ENCODE measurements around the gene LHX8. TPM values are rescaled to one million over a fixed set of nuclear protein-coding genes. Genes with fewer than 3 reads are reported as not detected.

Gene LHX8
- not detected for total RNA-seq
- long read RNA-seq: 0 reads

- Histone ChIP-seq H3K4me1 (peaks cover 21% of the 10 kb centered on the region), H3K36me3 (no peaks in the 10 kb centered on the region), H3K4me3 (peak within 1 kb of the TSS; percentile 43), H3K9me3 (no peaks in the 10 kb centered on the region), H3K27ac (no peak within 1 kb of the TSS), H3K27me3 (ENCODE audit: low read depth) (peaks cover 100% of the 10 kb centered on the region)
- no peak for DNase-seq
- peak in 1 of 2 donors; percentile 4 for ATAC-seq
- no peak for TF ChIP-seq CTCF (IDR thresholded peaks at IDR 0.05)
- intact Hi-C loops (cut with DNase I): no loop called here
These were observed at the start of gene LHX8 for GRCh38 chr1:75133750-75134646. Gene LHX8, plus strand, starts transcription at chr1:75134388. Its CDS starts 2,227 bp downstream, at chr1:75136615.

- H3K4me3 ChIP-seq: no peak overlapping the region
- no peaks in the 10 kb centered on the region for H3K27me3 ChIP-seq (ENCODE audit: low read depth)
- ATAC-seq (no peak), DNase-seq (no peak)
- TF ChIP-seq CTCF (IDR thresholded peaks at IDR 0.05): no peak
- no peak overlapping the region for H3K27ac ChIP-seq
- H3K4me1 ChIP-seq: no peaks in the 10 kb centered on the region
- intact Hi-C loops (cut with DNase I): no loop called here
- H3K36me3 ChIP-seq: no peaks in the 10 kb centered on the region
- H3K9me3 ChIP-seq: no peaks in the 10 kb centered on the region
These were observed 48.3 kb upstream of the LHX8 start for GRCh38 chr1:75085931-75086330.

GRCh38 chr1:75087278-75087677, 46.9 kb upstream of the LHX8 start:
- ATAC-seq (no peak), DNase-seq (no peak)
- Histone ChIP-seq H3K27me3 (ENCODE audit: low read depth) (no peaks in the 10 kb centered on the region), H3K4me1 (no peaks in the 10 kb centered on the region), H3K4me3 (no peak overlapping the region), H3K27ac (no peak overlapping the region), H3K9me3 (no peaks in the 10 kb centered on the region), H3K36me3 (no peaks in the 10 kb centered on the region)
- TF ChIP-seq CTCF (IDR thresholded peaks at IDR 0.05): no peak
- intact Hi-C loops (cut with DNase I): no loop called here

GRCh38 chr1:75092141-75092540, 42.0 kb upstream of the LHX8 start:
- Histone ChIP-seq H3K4me1 (no peaks in the 10 kb centered on the region), H3K27ac (no peak overlapping the region), H3K4me3 (no peak overlapping the region), H3K36me3 (no peaks in the 10 kb centered on the region), H3K27me3 (ENCODE audit: low read depth) (no peaks in the 10 kb centered on the region), H3K9me3 (no peaks in the 10 kb centered on the region)
- no peak for ATAC-seq
- no peak for TF ChIP-seq CTCF (IDR thresholded peaks at IDR 0.05)
- intact Hi-C loops (cut with DNase I): no loop called here
- DNase-seq: no peak

- Histone ChIP-seq H3K4me3 (no peak overlapping the region), H3K27ac (no peak overlapping the region), H3K9me3 (no peaks in the 10 kb centered on the region), H3K27me3 (ENCODE audit: low read depth) (no peaks in the 10 kb centered on the region), H3K4me1 (no peaks in the 10 kb centered on the region), H3K36me3 (no peaks in the 10 kb centered on the region)
- no peak for ATAC-seq
- intact Hi-C loops (cut with DNase I): no loop called here
- no peak for DNase-seq
- no peak for TF ChIP-seq CTCF (IDR thresholded peaks at IDR 0.05)
These were observed 36.5 kb upstream of the LHX8 start for GRCh38 chr1:75097654-75098053.
